Rectal smooth muscle tissue (tissue), 1 donor: Measurements from ENCODE around the gene COMMD3.
"Not testable (repeated sequence)": the region's sequence is repeated elsewhere in the genome, so short reads cannot be mapped to it uniquely, and the experiment has no call there.

ENCODE experiments used
- H3K27ac ChIP-seq: one replicate; pipeline ENCODE4 v1.7.0; 2013; ENCODE audit warnings: low read depth, low read length, inconsistent platforms
- H3K27me3 ChIP-seq: one replicate; pipeline ENCODE4 v1.7.0; 2013; ENCODE audit warnings: low read length; ENCODE audit not compliant: control insufficient read depth, insufficient read depth
- H3K36me3 ChIP-seq: one replicate; pipeline ENCODE4 v1.7.0; 2013; ENCODE audit warnings: low read length; ENCODE audit not compliant: control insufficient read depth, insufficient read depth
- H3K4me1 ChIP-seq: one replicate; pipeline ENCODE4 v1.7.0; 2013; ENCODE audit warnings: low read length; ENCODE audit not compliant: control insufficient read depth, insufficient read depth
- H3K4me3 ChIP-seq: one replicate; pipeline ENCODE4 v1.7.0; 2013; ENCODE audit warnings: low read length
- H3K9ac ChIP-seq: one replicate; pipeline ENCODE4 v1.7.0; 2013; ENCODE audit warnings: low read length

Gene COMMD3

GRCh38 chr10:22343731-22344130 lies 27.5 kb downstream of the COMMD3 start:
- H3K4me3 ChIP-seq = no peak overlapping the region
- peaks cover 4% of the 10 kb centered on the region for H3K4me1 ChIP-seq
- H3K27me3 ChIP-seq = peaks cover 32% of the 10 kb centered on the region
- no peaks in the 10 kb centered on the region for H3K36me3 ChIP-seq
- H3K27ac ChIP-seq = no peak overlapping the region
- H3K9ac ChIP-seq = no peak overlapping the region

GRCh38 chr10:22344249-22344648 lies 28.1 kb downstream of the COMMD3 start:
- no peaks in the 10 kb centered on the region for H3K36me3 ChIP-seq
- H3K4me1 ChIP-seq = peaks cover 4% of the 10 kb centered on the region
- H3K9ac ChIP-seq = no peak overlapping the region
- H3K27me3 ChIP-seq = peaks cover 32% of the 10 kb centered on the region
- H3K27ac ChIP-seq = no peak overlapping the region
- H3K4me3 ChIP-seq = no peak overlapping the region

GRCh38 chr10:22344781-22345300 lies 28.7 kb downstream of the COMMD3 start:
- H3K36me3 ChIP-seq = no peaks in the 10 kb centered on the region
- peak overlapping the region; percentile 27 for H3K4me3 ChIP-seq
- H3K27me3 ChIP-seq = peaks cover 32% of the 10 kb centered on the region
- H3K4me1 ChIP-seq = peaks cover 2% of the 10 kb centered on the region
- H3K9ac ChIP-seq = no peak overlapping the region
- no peak overlapping the region for H3K27ac ChIP-seq

- peaks cover 32% of the 10 kb centered on the region for H3K27me3 ChIP-seq
- no peaks in the 10 kb centered on the region for H3K36me3 ChIP-seq
- no peak within 1 kb of the TSS for H3K9ac ChIP-seq
- H3K4me1 ChIP-seq = no peaks in the 10 kb centered on the region
- H3K27ac ChIP-seq = no peak within 1 kb of the TSS
- peak within 1 kb of the TSS; percentile 27 for H3K4me3 ChIP-seq
Observed at GRCh38 chr10:22345301-22346095, 29.3 kb downstream of the COMMD3 start, which contains the start of gene SPAG6. Gene SPAG6, plus strand, starts transcription at chr10:22345496. Its CDS starts 116 bp downstream, at chr10:22345612.

DNA sequence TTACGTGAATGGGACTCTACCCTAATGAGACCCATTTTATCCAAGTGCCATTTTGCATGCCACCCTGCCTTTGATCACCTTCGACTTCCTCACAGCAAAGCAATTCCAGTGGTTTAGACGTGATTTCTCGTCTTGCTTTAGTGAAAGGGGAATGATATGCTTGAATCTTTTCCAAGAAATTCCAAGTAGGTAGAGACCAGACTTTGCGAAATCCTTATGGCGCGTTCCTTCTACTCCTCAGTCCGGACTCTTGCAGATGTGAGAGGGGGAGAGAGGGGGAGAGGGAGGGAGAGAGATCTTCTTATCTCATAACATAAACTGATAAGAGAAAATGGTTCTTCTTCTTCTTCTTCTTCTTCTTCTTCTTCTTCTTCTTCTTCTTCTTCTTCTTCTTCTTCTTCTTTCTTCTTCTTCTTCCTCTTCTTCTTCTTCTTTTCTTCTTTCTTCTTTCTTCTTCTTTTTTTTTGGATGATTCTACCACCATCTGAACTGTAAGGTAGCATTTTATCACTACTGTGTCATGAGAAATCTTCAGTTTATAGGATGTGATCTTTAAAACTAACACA lies 30.0 kb downstream of the COMMD3 start:
- Histone ChIP-seq H3K27ac (no peak overlapping the region), H3K4me1 (no peaks in the 10 kb centered on the region), H3K27me3 (peaks cover 32% of the 10 kb centered on the region), H3K36me3 (no peaks in the 10 kb centered on the region), H3K9ac (no peak overlapping the region), H3K4me3 (no peak overlapping the region)

DNA sequence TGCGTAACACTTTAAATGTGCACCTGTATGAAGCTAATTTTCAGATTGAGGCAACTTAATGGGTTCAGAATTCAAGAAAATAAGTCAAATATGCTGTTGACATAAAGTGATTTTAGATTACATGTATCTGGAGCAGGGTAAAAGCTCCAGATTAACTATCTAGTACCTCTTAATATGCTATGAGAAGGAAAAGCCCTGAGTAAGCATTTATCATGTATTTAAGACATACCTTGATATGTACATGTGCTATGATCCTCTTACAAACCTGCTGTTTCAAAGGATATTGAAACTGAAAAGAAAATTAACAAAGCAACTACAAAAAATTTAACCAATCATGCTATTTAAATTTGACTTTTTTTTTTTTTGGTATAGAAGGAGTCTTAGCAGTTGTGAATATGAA lies 33.6 kb downstream of the COMMD3 start:
- peaks cover 15% of the 10 kb centered on the region for H3K27me3 ChIP-seq
- no peaks in the 10 kb centered on the region for H3K36me3 ChIP-seq
- no peaks in the 10 kb centered on the region for H3K4me1 ChIP-seq
- H3K27ac ChIP-seq = no peak overlapping the region
- H3K4me3 ChIP-seq = no peak overlapping the region
- H3K9ac ChIP-seq = no peak overlapping the region

DNA sequence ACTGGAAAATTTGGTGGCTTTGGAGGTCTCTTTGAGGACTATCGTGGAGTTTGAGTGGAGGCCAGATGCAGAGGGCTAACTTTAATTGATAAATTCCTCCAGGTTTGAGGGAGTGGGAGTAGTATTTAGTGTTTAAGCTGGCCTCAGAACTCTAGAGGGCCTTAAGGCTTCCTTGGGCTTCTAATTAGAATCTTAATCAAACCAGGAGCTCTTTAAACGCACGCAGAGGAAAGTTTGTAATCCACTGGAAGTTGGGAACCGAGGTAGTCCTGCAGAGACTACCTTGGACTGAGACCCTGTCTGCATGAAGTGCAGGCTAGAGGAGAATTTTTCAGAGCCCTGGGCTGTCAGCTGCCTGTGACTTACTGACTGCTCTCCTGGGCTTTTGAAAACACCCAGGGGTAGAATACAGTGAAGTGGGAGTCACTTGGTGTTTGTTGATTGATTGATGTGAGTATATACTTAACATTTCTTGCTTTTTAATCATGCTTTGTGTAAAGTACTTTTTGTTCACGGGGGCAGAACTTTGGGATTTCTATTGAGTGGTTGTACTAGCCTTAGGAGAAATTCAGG lies 35.0 kb downstream of the COMMD3 start:
- no peaks in the 10 kb centered on the region for H3K4me1 ChIP-seq
- peaks cover under 1% of the 10 kb centered on the region for H3K27me3 ChIP-seq
- H3K27ac ChIP-seq = no peak overlapping the region
- H3K4me3 ChIP-seq = no peak overlapping the region
- H3K9ac ChIP-seq = no peak overlapping the region
- no peaks in the 10 kb centered on the region for H3K36me3 ChIP-seq

DNA sequence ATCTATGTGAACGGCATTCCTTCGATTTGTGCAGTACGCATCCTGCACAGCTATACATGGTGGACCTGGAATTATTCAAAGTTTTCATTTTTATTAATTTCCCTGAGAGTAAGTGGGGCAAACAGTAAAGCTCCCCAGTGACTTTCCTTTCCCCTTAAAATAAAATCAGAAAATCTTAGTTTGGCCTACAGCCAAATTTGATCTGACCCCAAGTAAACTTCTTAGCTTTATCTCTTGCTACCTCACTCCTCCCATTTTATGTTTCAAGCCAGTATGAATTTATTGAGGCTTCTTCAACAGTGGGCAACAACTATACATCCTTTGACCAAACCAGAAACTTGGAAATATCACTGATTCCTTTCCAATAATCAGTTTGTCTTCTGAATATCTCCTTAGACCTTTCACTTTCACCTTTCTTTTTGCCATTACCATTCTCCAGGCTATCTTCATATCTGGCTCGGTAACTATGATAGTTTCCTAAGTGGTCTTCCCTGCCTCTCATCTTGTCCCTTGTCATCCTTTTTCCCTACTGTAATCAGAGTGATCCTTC lies 40.2 kb downstream of the COMMD3 start:
- H3K9ac ChIP-seq = no peak overlapping the region
- H3K27me3 ChIP-seq = no peaks in the 10 kb centered on the region
- no peak overlapping the region for H3K27ac ChIP-seq
- no peaks in the 10 kb centered on the region for H3K36me3 ChIP-seq
- H3K4me1 ChIP-seq = no peaks in the 10 kb centered on the region
- H3K4me3 ChIP-seq = no peak overlapping the region

DNA sequence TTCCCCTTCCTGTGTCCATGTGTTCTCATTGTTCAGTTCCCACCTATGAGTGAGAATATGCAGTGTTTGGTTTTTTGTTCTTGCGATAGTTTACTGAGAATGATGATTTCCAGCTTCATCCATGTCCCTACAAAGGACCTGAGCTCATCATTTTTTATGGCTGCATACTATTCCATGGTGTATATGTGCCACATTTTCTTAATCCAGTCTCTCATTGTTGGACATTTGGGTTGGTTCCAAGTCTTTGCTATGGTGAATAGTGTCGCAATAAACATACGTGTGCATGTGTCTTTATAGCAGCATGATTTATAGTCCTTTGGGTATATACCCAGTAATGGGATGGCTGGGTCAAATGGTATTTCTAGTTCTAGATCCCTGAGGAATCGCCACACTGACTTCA lies 41.6 kb downstream of the COMMD3 start:
- H3K27me3 ChIP-seq, H3K36me3 ChIP-seq, H3K4me1 ChIP-seq, H3K4me3 ChIP-seq, H3K9ac ChIP-seq, H3K27ac ChIP-seq: not testable (repeated sequence)

GRCh38 chr10:22363305-22363704 lies 47.1 kb downstream of the COMMD3 start:
- Histone ChIP-seq H3K36me3 (no peaks in the 10 kb centered on the region), H3K27ac (no peak overlapping the region), H3K4me1 (no peaks in the 10 kb centered on the region), H3K4me3 (no peak overlapping the region), H3K27me3 (no peaks in the 10 kb centered on the region), H3K9ac (no peak overlapping the region)

DNA sequence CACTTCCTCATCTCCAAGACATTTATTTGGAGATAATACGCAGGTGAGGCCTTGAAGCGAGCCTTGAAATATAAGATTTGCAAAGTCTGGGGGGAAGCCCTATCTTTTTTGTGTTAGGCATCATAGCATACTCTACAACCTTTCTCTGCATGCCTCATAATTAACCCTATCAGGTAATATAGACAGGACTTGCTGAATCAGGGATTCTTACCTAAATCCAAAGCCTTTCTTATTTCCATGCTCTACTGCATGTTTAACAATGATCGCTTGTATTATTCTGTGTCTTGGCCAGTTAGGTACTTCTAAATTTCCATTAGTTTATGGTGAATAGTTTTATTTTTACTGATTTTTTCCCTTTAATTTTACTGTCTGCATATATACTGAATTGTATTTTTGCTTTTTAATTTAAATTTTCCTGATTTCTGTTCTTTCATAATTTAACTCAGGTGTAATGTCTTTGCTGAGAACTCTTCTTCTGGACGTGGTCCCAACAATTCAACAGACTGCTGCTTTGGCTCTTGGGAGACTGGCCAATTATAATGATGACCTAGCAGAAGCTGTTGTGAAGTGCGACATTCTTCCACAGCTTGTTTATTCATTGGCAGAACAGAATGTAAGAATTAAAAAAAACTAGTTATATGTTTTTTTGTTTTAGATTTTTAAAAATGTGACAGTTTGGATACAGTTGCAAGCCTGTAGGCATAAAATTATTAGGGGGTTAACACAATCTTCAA lies 48.4 kb downstream of the COMMD3 start:
- Histone ChIP-seq H3K27ac (no peak overlapping the region), H3K4me1 (no peaks in the 10 kb centered on the region), H3K4me3 (no peak overlapping the region), H3K9ac (no peak overlapping the region), H3K27me3 (no peaks in the 10 kb centered on the region), H3K36me3 (no peaks in the 10 kb centered on the region)

DNA sequence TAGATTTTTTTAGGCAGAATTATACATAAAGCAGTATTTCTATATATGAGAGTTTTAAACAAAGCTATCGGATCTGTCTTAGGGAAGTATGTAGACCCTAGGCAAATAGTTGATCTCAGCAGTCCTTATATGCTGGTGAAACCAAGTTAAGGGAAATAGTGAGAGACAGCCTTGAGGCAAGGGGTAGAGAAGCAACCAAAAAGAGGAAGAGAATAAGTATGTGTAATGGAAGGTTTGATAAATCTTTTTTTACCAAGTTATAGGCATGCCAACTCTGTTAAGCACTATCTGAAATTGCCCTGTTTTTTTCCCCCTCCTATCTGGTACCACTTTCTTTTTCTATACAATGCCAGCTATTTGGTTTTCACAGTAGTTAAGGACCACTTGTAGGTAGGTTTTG lies 49.0 kb downstream of the COMMD3 start:
- H3K36me3 ChIP-seq = no peaks in the 10 kb centered on the region

More for the DNA sequence above, 49.0 kb downstream of the COMMD3 start:
- Histone ChIP-seq H3K9ac (no peak overlapping the region), H3K4me3 (no peak overlapping the region), H3K27me3 (no peaks in the 10 kb centered on the region), H3K27ac (no peak overlapping the region), H3K4me1 (no peaks in the 10 kb centered on the region)
